ENCODE measurements around the gene CLEC1B. TPM values are rescaled to one million over a fixed set of nuclear protein-coding genes. Genes with fewer than 3 reads are reported as not detected.
"Not testable (repeated sequence)": the region's sequence is repeated elsewhere in the genome, so short reads cannot be mapped to it uniquely, and the experiment has no call there.

CLEC1B gene
- total RNA-seq, 1 experiment from 2014 or later, result not detected

DNA sequence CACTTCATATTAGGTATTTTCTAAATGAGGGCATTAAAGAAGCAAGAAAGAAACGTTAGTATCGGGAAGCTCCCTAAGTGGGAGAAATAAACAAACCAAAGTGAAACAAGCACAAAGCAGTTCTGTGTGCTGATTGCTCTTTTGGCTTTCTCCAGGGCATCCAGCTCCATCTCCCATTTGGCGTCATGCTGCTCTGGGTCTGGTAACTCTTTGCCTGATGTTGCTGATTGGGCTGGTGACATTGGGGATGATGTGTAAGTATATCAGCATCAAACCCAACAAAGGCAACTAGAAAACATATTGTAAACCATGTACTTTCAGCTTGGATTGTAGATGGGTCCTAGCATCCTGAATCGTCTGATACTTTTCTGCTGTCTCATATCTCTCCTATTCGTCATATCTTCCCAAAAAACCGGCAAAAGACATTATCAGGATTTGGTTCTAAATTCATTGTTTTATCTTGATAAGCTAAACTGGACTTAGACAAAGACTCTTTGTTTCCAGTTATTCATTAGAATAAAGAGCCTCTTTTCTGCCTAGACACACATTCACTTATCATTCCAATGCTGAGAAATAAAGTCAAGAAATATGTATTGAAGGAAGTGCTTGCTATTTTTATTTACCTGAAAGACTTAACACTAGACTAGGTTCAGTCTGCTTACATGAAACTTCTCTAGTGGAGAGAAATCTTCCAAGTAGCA lies 13.9 kb upstream of the CLEC1B start:
- Histone ChIP-seq H3K27me3 (ENCODE audit: control insufficient read depth, insufficient read depth, low read length) (no peaks in the 10 kb centered on the region), H3K36me3 (replicated peaks; ENCODE audit: control insufficient read depth, insufficient read depth, low read length) (no peaks in the 10 kb centered on the region), H3K4me3 (ENCODE audit: insufficient read depth, low read depth, low read length) (no peak overlapping the region)
- DNase-seq, result no peak

DNA sequence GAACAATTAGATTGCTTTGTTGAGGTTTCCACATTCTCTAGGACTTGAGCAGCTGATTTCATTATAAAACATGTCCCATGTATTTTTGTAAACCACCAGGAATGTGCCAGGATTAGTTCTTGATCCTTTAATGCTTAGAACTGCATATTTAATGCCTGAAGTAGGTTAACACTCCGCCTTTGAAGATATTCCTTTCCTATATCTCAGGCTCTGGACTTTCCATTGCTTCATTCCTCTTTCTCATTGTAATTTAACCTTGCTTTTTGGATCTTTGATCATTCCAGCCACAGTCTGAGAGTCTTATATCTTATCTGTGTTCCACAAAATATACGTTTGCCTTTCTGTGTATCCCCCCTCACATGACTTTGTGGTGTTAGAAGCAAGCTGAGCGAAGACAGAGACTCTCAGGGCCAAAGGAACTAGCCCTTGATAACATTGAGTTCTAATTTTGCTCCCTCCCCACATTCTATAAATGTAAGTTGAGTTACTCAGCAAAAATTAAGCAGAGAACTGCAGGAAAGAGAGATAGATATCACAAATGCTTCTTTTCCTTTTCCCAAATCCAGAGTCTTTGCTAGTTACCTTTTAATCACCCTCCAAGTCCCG lies 2.4 kb upstream of the CLEC1B start:
- Histone ChIP-seq H3K4me3 (ENCODE audit: insufficient read depth, low read depth, low read length) (no peak overlapping the region), H3K27me3 (ENCODE audit: control insufficient read depth, insufficient read depth, low read length) (no peaks in the 10 kb centered on the region), H3K36me3 (replicated peaks; ENCODE audit: control insufficient read depth, insufficient read depth, low read length) (no peaks in the 10 kb centered on the region)
- no peak for DNase-seq

DNA sequence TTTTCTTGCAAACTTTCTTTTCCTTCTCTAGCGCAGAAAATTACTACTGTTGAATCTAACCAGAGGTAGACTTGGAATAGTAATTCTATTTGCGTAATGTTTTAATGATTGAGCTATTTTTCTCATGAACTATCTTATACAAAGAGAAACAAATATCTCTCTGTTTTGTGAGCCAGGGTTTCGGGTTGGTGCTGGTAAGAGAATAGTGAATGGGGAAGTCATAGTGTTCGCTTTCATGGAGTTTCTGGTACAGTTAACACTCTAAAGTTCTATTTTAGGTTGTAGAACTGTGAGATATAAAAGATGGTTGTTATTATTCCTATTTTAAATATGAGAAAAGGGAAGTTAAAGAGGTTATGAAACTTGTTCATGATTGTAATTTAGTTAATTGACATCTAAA lies 6.6 kb downstream of the CLEC1B start:
- Histone ChIP-seq H3K36me3 (replicated peaks; ENCODE audit: control insufficient read depth, insufficient read depth, low read length) (no peaks in the 10 kb centered on the region), H3K4me3 (ENCODE audit: insufficient read depth, low read depth, low read length) (no peak overlapping the region), H3K27me3 (ENCODE audit: control insufficient read depth, insufficient read depth, low read length) (no peaks in the 10 kb centered on the region)
- DNase-seq, result no peak

DNA sequence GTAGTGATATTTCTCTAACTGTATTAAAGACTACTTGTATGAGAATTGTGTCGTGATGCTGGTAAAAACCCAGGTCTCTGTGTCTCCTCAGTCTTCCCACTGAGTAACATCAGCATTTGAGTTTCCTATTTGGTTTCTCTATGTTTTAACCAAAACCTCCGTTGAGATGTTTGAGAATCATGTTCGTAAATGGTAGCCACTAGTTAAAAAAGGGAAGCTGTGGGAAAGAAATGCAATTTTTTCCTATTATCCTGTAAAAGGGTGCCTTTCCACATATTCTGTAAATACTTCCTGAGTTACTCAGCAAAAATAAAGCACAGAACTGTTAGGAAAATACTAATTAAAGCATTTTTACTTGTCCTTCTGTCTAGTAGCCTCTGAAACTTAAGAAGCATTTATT lies 7.0 kb downstream of the CLEC1B start:
- Histone ChIP-seq H3K4me3 (ENCODE audit: insufficient read depth, low read depth, low read length) (no peak overlapping the region), H3K27me3 (ENCODE audit: control insufficient read depth, insufficient read depth, low read length) (no peaks in the 10 kb centered on the region), H3K36me3 (replicated peaks; ENCODE audit: control insufficient read depth, insufficient read depth, low read length) (no peaks in the 10 kb centered on the region)
- no peak for DNase-seq

DNA sequence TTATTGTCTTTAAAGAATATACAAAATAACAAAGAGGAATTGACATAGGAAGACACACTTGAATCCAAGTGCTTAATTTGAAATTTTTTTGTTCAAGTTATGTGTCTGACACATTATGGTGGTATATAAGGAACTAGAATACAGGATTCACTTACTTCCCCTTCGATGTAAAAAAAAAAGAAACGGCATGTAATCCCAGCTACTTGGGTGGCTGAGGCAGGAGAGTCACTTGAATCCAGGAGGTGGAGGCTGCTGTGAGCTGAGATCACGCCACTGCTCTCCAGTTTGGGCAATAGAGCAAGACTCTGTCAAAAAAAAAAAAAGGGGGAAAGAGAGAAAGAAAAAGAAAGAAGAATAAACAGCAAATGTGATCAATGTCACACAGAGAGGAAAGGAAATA lies 18.8 kb downstream of the CLEC1B start:
- Histone ChIP-seq H3K27me3 (ENCODE audit: control insufficient read depth, insufficient read depth, low read length) (no peaks in the 10 kb centered on the region), H3K36me3 (replicated peaks; ENCODE audit: control insufficient read depth, insufficient read depth, low read length) (no peaks in the 10 kb centered on the region), H3K4me3 (ENCODE audit: insufficient read depth, low read depth, low read length) (no peak overlapping the region)
- DNase-seq, result no peak

DNA sequence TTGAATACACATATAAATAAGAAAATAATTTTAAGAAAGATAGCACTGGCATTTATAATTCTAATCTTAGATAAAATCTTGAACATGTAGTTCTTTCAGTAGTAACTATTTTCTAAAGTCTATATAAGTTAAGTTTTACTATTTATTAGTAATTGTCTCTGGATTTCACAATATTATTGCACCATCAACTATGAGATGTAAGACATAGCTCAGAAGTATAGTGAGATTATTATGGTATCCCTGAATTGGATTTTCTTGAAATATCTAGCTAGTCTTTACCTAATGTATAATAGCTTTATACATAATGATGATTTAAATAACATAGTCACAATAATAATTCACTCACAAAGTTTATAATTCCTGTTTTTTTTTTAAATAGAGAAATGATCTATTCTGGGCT lies 21.0 kb downstream of the CLEC1B start:
- Histone ChIP-seq H3K4me3 (ENCODE audit: insufficient read depth, low read depth, low read length) (no peak overlapping the region), H3K36me3 (replicated peaks; ENCODE audit: control insufficient read depth, insufficient read depth, low read length) (no peaks in the 10 kb centered on the region), H3K27me3 (ENCODE audit: control insufficient read depth, insufficient read depth, low read length) (no peaks in the 10 kb centered on the region)
- DNase-seq, result no peak

DNA sequence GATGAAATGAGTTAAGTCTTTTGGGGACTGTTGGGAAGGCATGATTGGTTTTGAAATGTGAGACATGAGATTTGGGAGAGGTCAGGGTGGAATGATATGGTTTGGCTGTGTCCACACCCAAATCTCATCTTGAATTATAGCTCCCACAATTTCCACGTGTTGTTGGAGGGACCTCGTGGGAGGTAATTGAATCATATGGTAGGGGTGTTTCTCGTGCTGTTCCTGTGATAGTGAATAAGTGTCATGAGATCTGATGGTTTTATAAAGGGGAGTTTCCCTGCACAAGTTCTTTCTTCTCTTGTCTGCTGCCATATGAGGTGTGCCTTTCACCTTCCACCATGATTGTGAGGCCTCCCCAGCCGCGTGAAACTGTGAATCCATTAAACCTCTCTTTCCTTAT lies 22.3 kb downstream of the CLEC1B start:
- not testable (repeated sequence) for H3K36me3 ChIP-seq (replicated peaks; ENCODE audit: control insufficient read depth, insufficient read depth, low read length); H3K4me3 ChIP-seq (ENCODE audit: insufficient read depth, low read depth, low read length); H3K27me3 ChIP-seq (ENCODE audit: control insufficient read depth, insufficient read depth, low read length); DNase-seq

DNA sequence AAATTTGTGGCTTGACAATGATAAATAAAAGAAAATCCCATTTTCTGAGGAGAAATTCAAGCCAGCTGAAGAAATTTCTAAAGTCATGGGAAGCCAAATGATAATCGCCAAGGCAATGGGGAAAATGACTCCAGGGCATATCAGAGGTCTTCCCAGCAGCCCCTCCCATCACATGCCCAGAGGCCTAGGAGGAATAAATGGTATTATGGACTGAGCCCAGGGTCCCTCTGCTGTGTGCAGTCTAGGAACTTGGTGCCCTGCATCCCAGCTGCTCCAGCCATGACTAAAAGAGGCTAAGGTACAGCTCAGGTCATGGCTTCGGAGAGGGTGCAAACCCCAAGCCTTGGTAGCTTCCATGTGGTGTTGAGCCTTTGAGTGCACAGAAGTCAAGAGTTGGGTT lies 23.3 kb downstream of the CLEC1B start:
- no peaks in the 10 kb centered on the region for H3K27me3 ChIP-seq (ENCODE audit: control insufficient read depth, insufficient read depth, low read length)
- no peaks in the 10 kb centered on the region for H3K36me3 ChIP-seq (replicated peaks; ENCODE audit: control insufficient read depth, insufficient read depth, low read length)
- no peak for DNase-seq
- no peak overlapping the region for H3K4me3 ChIP-seq (ENCODE audit: insufficient read depth, low read depth, low read length)

DNA sequence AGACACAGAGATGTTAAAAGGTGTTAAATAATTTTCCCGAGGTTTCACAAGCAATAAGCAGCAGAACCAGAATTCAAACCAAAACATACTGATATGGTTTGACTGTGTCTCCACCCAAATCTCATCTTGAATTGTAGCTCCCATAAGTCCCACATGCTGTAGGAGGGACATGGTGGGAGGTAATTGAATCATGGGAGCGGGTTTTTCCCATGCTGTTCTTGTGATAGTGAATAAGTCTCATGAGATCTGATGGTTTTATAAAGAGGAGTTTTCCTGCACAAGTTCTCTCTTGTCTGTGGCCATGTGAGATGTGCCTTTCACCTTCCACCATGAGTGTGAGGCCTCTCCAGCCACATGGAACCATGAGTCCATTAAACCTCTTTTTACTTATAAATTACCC lies 24.2 kb downstream of the CLEC1B start:
- DNase-seq; H3K27me3 ChIP-seq (ENCODE audit: control insufficient read depth, insufficient read depth, low read length); H3K4me3 ChIP-seq (ENCODE audit: insufficient read depth, low read depth, low read length); H3K36me3 ChIP-seq (replicated peaks; ENCODE audit: control insufficient read depth, insufficient read depth, low read length): not testable (repeated sequence)

DNA sequence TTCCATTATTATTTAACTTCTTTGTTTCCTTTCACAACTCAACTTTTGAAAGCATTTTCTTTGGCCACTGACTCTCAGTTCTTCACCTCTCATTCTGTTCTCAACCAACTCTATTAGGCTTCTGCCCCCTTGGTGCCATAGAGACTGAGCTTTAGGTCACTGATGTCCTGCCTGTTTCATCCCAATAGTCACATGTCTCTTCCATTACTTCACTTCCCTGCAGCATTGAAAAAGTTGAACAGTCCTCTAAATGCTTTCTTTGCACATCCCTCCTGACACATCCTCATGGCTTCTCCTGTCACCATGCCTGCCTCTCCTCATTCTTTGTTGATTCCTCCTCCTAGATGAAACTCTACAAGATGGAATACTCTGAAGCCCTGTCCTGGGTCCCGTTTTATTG lies 25.0 kb downstream of the CLEC1B start:
- no peaks in the 10 kb centered on the region for H3K27me3 ChIP-seq (ENCODE audit: control insufficient read depth, insufficient read depth, low read length)
- DNase-seq, result no peak
- no peaks in the 10 kb centered on the region for H3K36me3 ChIP-seq (replicated peaks; ENCODE audit: control insufficient read depth, insufficient read depth, low read length)
- H3K4me3 ChIP-seq (ENCODE audit: insufficient read depth, low read depth, low read length), result no peak overlapping the region

DNA sequence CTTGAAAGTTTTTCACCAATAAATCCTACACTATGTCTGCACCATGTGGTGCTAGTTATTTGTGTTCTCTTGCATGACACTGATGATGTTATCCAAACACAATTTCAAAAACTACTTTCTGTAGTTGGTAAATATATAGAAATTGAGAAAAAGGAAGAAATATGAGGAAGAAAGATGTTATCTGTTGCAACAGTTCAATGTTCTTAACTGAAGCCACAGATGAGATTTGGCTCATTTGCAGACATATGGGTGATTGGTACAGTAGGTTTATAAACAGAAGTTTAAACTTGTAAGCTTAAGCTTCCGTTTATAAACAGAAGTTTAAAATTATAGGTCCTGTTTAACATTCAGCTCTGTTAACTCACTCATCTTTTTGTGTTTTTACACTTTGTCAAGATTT lies 27.7 kb downstream of the CLEC1B start, which contains the start of gene CLEC12A:
Gene CLEC12A (plus strand): TSS at position 229 of the 400 bp plus-strand sequence. CDS start 188 bp downstream, outside the sequence.
- no peaks in the 10 kb centered on the region for H3K36me3 ChIP-seq (replicated peaks; ENCODE audit: control insufficient read depth, insufficient read depth, low read length)
- no peaks in the 10 kb centered on the region for H3K27me3 ChIP-seq (ENCODE audit: control insufficient read depth, insufficient read depth, low read length)
- H3K4me3 ChIP-seq (ENCODE audit: insufficient read depth, low read depth, low read length), result no peak within 1 kb of the TSS
- DNase-seq, result no peak

DNA sequence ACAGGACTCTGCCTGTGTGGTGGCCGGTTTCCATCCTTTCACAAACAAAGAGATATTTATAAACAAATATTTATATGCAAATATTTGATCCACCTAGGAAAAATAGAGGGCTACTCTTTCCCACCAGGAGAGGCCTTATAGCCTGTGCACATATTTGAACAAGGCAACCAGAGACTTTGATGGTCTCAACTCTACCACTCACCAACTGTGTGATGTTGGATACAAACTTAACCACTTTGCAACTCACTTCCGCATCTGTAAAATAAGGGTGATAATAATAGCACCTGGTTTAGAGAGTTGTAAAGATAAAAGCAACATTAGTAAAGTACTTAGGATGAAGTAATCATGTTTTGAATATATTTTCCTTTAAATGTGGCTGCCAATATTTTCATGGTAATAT lies 29.2 kb downstream of the CLEC1B start:
- DNase-seq, result no peak
- Histone ChIP-seq H3K4me3 (ENCODE audit: insufficient read depth, low read depth, low read length) (no peak overlapping the region), H3K36me3 (replicated peaks; ENCODE audit: control insufficient read depth, insufficient read depth, low read length) (no peaks in the 10 kb centered on the region), H3K27me3 (ENCODE audit: control insufficient read depth, insufficient read depth, low read length) (no peaks in the 10 kb centered on the region)

DNA sequence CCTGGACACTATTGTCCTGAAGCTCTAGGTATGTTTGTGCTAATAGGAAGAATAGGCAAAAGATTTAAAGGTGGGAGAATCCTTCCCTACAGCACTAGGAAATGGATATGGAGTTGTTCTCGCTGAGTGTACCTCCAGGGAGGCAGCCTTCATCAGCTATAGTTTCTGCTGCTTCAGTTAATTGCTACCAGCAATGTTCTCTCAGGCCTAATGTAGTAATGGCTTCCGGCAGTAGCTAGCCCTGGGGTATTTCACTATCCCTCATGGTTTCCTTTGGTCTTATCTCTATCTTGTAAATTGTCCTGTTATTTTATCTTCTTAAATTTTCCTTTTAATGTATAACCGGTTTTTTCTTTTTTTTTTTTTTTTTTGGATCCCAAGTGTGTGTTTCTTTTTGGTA lies 37.0 kb downstream of the CLEC1B start:
- no peaks in the 10 kb centered on the region for H3K27me3 ChIP-seq (ENCODE audit: control insufficient read depth, insufficient read depth, low read length)
- H3K36me3 ChIP-seq (replicated peaks; ENCODE audit: control insufficient read depth, insufficient read depth, low read length), result no peaks in the 10 kb centered on the region
- no peak for DNase-seq
- H3K4me3 ChIP-seq (ENCODE audit: insufficient read depth, low read depth, low read length), result no peak overlapping the region

DNA sequence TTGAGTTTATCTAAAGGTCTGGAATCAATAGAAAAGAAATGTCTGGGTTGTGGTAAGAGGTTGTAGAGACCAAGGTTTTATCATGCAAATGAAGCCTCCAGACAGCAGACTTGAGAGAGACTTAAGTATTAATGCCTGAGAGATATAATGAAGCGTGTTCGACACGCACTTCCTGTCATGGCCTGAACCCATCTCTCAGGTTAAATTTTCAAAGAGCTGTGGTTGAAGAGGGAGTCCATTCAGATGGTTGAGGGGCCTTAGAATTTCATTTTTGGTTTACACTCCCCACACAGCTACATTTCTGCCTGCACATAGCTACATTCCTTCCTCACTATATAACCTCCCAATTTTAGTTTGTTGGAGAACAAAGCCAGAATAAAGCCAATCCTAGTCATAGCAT lies 37.8 kb downstream of the CLEC1B start:
- Histone ChIP-seq H3K36me3 (replicated peaks; ENCODE audit: control insufficient read depth, insufficient read depth, low read length) (no peaks in the 10 kb centered on the region), H3K4me3 (ENCODE audit: insufficient read depth, low read depth, low read length) (no peak overlapping the region), H3K27me3 (ENCODE audit: control insufficient read depth, insufficient read depth, low read length) (no peaks in the 10 kb centered on the region)
- DNase-seq, result no peak

DNA sequence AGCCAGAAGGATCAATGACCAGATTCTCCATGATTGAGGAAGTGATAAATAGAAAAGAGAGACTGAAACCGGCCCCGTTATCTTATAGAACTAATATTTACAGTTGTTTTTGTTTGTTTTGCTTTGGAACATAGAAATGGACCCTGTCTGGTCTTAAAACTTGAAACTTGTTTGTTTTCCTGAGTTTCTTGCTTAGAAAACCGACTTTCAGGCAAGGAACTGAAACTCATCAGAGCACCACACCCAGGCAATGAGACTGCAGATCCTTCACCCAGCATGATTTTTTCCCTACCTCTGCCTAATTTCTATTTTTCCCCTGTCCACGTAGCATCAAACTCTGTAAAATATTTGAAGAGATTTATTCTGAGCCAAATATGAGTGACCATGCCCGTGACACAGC lies 38.3 kb downstream of the CLEC1B start:
- DNase-seq, result no peak
- H3K36me3 ChIP-seq (replicated peaks; ENCODE audit: control insufficient read depth, insufficient read depth, low read length), result no peaks in the 10 kb centered on the region
- no peaks in the 10 kb centered on the region for H3K27me3 ChIP-seq (ENCODE audit: control insufficient read depth, insufficient read depth, low read length)
- H3K4me3 ChIP-seq (ENCODE audit: insufficient read depth, low read depth, low read length), result no peak overlapping the region

All from H7 (cell line).